DMS153 treated with DMSO at 0.1 percent for 48 hours (cell line): Measurements from ENCODE around the gene CLCN5.

Source experiments
- DNase-seq: peaks from one replicate; lab custom pipeline; 2025; ENCODE audit not compliant: unreplicated experiment; lab: John Stamatoyannopoulos, UW

Gene CLCN5

DNA sequence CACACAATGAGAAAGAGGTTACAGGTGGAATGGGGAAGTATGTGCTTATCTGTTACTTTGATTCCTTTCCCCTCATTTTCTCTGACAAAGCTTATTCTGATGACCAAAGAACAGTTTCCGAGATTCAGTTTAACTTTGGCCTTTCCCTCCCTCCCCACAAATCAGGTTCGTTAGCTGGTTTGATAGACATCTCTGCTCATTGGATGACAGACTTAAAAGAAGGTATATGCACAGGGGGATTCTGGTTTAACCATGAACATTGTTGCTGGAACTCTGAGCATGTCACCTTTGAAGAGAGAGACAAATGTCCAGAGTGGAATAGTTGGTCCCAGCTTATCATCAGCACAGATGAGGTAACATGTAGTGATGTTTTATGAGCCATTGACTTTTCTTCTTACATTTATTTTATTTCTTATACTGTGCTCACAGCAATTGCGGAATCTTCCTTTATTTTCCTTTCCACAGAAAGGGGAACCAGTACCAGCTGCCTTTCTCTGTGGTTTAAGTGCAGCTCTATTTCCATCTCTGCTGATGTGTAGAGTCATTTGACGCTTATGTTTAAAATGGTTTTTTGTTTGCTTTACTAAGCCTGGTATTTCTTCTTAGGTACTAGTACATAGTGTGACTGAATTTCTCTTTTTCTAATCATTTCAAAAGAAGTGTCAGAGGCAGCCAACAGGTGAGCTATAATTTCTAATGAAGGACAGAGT is 153.4 kb downstream of the CLCN5 start:
- no peak for DNase-seq

DNA sequence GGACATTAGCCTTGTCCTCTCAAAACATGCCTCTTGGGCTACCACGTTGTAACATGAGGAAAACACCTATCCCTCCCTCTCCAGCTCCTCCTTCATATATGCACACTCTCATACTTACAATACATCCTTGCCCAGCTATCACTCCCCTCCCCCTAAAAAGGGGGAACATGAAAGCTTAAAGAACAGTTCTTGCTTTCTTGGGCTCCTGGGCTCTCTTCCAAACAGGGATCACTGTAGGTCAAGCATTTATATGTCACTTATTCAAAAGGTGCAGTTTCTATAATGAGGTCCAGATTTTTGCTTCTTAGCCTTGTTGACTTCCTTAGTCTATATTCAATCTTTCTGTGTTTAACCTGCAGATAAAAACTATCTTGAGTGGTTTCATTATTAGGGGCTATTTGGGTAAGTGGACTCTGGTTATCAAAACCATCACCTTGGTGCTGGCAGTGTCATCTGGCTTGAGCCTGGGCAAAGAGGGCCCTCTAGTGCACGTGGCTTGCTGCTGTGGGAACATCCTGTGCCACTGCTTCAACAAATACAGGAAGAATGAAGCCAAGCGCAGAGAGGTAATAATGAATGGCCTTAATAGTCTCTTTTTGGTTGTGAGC is 159.0 kb downstream of the CLCN5 start:
- peak; percentile 27 for DNase-seq

DNA sequence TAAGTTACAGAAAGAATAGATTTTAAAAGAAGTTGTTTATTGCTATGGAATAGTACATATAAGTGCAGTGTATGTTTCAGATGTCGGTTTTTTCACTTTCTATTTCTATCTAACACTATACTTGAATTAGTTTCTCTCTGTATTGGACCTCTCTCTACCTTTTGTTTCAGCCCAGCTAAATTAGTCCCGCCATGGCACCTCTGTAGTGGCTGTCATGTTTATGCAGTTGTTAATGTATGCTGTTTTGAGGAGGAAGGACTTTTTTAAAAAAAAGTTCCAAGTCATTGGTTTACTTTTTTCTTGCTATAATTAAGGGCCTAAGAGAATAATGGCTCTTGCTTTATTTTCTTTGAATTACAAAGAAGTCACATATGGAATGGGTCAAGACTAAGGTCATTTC is 160.3 kb downstream of the CLCN5 start:
- DNase-seq: no peak

DNA sequence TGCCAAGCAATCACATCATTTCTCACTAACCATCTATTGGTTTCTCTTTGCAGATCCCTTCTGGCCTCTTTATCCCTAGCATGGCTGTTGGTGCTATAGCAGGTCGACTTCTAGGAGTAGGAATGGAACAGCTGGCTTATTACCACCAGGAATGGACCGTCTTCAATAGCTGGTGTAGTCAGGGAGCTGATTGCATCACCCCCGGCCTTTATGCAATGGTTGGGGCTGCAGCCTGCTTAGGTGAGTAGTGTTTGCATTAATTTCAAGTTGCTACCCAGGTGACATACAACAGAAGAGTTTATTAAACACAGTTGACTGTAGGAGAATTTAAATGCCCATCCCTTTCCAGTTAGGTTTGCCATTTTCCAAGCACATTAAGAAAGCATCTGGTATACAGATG is 166.2 kb downstream of the CLCN5 start:
- DNase-seq: no peak

DNA sequence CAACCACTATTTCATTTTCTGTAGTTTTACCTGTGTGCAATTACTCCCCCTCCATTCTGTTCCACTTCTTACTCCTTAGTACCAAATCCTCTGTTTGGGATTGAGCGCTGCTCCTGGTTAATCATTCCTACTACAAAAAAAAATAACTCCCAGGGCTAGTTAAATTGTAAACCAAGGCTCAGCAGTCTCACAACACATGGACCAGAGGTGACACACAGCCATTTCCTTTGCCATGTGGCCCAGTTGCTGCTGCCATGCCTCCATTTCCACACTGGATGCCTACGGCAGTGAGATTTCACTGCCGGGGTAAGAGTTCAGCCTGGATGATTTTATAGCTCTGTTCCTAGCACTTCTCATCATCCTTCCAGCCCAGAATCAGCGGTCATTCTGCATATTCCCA is 171.2 kb downstream of the CLCN5 start:
- DNase-seq: no peak

- DNase-seq: no peak
Measured at GRCh38 chrX:50097071-50097470, 174.7 kb downstream of the CLCN5 start.

- no peak for DNase-seq
Measured at GRCh38 chrX:50098241-50098640, 175.8 kb downstream of the CLCN5 start.

GRCh38 chrX:50098749-50099148 is 176.4 kb downstream of the CLCN5 start:
- DNase-seq: no peak

- DNase-seq: no peak
Measured at GRCh38 chrX:50099331-50099730, 176.9 kb downstream of the CLCN5 start.

DNA sequence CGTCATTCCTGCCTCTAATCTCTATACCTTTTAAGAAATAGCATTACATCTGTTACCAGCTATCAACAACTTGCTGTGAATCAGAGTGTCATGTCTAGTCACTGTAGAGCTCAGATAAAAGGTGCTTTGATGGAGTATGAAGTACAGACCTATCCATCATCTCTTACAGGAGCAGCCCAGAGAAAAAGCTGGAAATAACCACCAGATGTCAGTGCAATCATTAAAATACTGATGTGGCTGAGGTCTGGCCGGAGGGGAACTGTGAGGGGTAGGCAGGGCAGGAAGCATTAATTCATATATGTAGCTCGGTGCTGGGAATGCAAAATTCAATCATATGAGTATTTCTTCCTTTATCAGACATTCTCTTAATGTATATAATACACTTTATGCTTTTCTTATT is 177.8 kb downstream of the CLCN5 start:
- DNase-seq: no peak

DNA sequence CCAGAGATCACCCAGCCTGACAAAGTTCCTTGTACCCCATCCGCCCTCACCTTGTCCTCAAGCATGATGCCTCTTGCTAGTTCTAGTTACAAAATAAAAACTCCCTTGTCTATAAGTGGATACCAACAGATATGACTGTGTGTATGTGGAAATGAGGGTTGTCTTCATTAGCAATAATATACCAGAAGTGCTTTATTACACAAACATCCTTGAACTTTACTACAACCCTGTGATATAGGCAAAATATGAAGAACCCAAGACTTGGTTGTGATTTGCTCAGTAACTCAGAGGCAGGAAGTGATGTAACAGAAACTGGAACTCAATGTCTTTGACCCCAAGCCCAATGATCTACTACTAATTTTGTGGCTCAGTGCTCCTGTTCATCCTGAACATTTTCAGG is 180.8 kb downstream of the CLCN5 start:
- no peak for DNase-seq

DNA sequence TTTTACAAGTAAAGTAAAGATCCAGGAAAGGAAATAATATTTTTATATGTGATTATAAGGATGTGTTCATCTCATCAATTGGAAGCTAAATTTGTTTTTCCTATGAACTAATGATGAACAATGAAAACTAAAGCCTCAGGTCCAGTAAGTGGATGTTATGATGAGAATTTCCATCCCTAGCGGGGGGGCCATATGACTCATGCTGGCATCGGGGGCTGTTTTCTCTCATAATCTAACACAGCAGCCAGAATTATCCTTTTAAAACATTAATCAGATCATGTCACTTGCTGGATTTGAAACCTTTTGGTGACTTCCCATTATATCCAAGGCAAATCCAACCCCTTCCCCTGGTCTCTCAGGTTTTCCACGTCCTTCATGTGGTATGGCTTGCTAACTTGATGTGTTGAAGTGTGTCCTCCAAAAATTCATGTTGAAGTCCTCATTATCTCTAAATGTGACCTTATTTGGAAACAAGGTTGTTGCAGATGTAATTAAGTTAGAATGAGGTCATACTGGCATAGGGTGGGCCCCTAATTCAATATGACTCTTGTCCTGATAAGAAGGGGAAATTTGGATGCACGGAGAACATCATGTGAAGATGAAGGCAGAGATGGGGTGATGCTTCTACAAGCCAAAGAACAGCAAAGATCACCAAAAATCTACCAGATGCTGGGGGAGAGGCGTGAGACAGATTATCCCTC is 181.6 kb downstream of the CLCN5 start:
- DNase-seq: no peak

- no peak for DNase-seq
Measured at GRCh38 chrX:50106051-50106675, 183.8 kb downstream of the CLCN5 start.

GRCh38 chrX:50107470-50107869 is 185.1 kb downstream of the CLCN5 start:
- no peak for DNase-seq

DNA sequence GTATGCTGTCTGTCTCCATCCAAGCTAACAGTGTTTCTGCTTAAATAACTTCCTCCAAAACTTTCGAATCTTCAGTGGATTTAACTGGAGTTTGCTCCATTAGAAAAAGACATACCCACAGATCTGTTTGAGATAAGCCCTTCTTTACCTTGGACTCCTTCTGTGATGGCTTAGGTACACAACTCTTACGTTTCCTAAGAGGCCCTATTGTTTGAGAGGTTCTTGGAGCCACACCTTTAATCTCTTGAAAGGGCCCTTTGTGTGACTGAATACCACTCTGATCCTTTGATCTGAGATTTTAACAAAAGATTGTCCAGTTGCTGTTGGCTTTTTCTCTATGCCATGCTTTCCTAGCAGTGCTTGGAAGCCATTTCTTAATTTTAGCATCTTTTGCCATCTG is 185.9 kb downstream of the CLCN5 start:
- DNase-seq: no peak

- no peak for DNase-seq
Measured at GRCh38 chrX:50111742-50112141, 189.3 kb downstream of the CLCN5 start.

- DNase-seq: no peak
Measured at GRCh38 chrX:50114113-50114512, 191.7 kb downstream of the CLCN5 start.

GRCh38 chrX:50115973-50116372 is 193.6 kb downstream of the CLCN5 start:
- no peak for DNase-seq

DNA sequence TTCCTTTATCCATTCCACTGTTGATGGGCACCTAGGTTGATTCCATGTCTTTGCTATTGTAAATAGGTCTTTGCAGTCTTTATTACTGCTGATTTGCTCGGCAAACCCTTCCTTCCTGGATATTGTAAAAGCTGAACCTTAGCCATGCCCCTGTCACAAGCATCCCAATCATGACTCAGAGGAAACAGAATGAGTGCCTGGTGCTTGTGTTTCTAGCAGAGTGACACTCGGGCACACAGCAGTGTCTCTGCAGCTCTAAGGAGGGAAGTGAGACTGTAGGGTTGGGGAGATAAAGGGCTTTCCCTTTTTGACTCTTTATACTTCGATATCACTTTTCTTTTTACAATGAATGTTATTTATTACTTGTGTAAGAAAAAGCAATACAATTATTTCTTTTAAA is 195.1 kb downstream of the CLCN5 start:
- no peak for DNase-seq

GRCh38 chrX:50125480-50125879 is 203.1 kb downstream of the CLCN5 start:
- DNase-seq: no peak

DNA sequence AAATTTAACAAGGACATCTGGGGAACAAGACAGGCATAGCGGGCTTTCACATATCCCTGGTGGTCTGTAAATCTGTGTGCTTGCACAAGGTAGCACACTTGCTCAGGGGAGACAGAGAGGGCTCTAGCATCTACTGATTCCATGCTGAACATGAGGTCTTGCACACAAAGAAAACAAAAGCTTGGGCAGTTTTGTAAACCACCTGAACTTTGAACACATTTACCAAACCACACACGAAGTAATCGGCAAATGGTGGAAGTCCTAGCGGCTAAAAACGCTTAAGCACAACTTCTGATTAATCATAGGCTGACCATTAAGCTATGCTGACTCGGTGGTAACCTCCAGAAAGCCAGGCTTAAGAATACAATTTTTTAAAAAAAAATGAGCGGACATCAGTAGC is 225.6 kb downstream of the CLCN5 start:
- no peak for DNase-seq
